ENCODE measurements around the gene GPATCH2.

DNA sequence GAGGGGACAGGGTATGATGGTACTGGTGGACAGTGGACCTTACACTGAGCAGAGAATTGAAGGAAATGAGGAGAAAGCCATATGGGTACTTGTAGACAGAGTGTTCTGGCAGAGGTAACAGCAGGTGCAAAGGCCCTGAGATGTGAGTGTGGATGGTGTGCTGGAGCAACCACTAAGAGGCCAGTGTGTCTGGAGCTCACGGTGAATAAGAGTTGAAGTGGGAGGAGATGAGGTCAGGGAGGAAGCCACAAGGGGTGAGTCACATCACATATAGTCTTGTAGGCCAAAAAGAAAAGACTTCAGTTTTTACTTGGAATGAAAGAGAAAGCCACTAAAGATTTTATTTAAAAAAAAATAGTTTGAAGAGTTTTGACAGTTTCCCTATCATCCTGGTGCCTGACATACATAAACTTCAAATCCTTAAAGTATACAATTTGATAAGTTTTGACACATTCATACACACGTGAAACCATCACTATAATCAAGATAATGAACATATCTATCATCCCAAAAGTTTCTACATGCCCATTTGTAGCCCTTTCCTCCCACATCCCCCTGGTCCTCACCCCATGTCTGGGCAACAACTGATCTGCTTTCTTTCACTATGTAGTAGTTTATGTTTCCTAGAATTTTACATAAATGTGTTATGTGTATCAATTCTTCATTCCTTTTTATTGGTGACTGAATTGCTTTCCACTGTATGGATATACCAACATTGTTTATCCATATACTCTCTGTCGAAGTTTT is 148.4 kb downstream of the GPATCH2 start:
- TF ChIP-seq, protein P1, sequence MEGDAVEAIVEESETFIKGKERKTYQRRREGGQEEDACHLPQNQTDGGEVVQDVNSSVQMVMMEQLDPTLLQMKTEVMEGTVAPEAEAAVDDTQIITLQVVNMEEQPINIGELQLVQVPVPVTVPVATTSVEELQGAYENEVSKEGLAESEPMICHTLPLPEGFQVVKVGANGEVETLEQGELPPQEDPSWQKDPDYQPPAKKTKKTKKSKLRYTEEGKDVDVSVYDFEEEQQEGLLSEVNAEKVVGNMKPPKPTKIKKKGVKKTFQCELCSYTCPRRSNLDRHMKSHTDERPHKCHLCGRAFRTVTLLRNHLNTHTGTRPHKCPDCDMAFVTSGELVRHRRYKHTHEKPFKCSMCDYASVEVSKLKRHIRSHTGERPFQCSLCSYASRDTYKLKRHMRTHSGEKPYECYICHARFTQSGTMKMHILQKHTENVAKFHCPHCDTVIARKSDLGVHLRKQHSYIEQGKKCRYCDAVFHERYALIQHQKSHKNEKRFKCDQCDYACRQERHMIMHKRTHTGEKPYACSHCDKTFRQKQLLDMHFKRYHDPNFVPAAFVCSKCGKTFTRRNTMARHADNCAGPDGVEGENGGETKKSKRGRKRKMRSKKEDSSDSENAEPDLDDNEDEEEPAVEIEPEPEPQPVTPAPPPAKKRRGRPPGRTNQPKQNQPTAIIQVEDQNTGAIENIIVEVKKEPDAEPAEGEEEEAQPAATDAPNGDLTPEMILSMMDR (conservative IDR thresholded peaks at IDR 0.05 in 1 of 2, IDR thresholded peaks at IDR 0.05 in 1 of 2; ENCODE audit: extremely low read depth in 1 of 2, insufficient read depth in 1 of 2, low read depth in 1 of 2, low read length in 2 of 2): no peak
- no peak for TF ChIP-seq EZH2 (IDR thresholded peaks at IDR 0.05; ENCODE audit: borderline replicate concordance, low read length)

All from mammary epithelial cell (primary cell).